Mammary epithelial cell (primary cell): ENCODE results near the gene CCBE1.

ENCODE experiments used
- CTCF ChIP-seq, 2 donors: IDR thresholded peaks in 1 of 2; conservative IDR thresholded peaks in 1 of 2; 2 replicates each; pipeline ENCODE4 v1.5.1; 2011 to 2012; ENCODE audit warnings: inconsistent platforms in 2 of 2, low read length in 2 of 2, mild to moderate bottlenecking in 2 of 2, control low read depth in 1 of 2, low read depth in 1 of 2; ENCODE audit not compliant: insufficient read depth in 1 of 2; ENCODE audit errors: extremely low read depth in 1 of 2
- EZH2 ChIP-seq: IDR thresholded peaks from 2 replicates; pipeline ENCODE4 v1.6.1; 2012; ENCODE audit warnings: low read length, inconsistent platforms, borderline replicate concordance

GRCh38 chr18:59547581-59548182, 149.5 kb downstream of the CCBE1 start:
- TF ChIP-seq CTCF (conservative IDR thresholded peaks at IDR 0.05 in 1 of 2, IDR thresholded peaks at IDR 0.05 in 1 of 2; ENCODE audit: extremely low read depth in 1 of 2, insufficient read depth in 1 of 2, low read depth in 1 of 2, low read length in 2 of 2) (peak in 1 of 2 donors; percentile 19), EZH2 (no peak)
